B cell (primary cell): Measurements from ENCODE around the gene C19orf47. TPM values are rescaled to one million over a fixed set of nuclear protein-coding genes. Genes with fewer than 3 reads are reported as not detected.

ENCODE experiments used
- ATAC-seq: fragments of 200-7000 bp; cut with Tn5 transposase; one replicate; pipeline ENCODE4 v1.10.0; 2021; ENCODE audit warnings: low read depth, mild to moderate bottlenecking, moderate number of reproducible peaks, moderate library complexity
- CTCF ChIA-PET: fragments of 350-600 bp; sonication (Branson Sonifier 250); formaldehyde crosslinking; loops from one replicate; lab custom pipeline; 2021; ENCODE audit warnings: antibody characterized with exemption, inconsistent platforms; lab: Charles Lee
- POLR2A ChIA-PET: fragments of 350-600 bp; sonication (Branson Sonifier 250); formaldehyde crosslinking; loops from one replicate; lab custom pipeline; 2021; ENCODE audit warnings: antibody characterized with exemption; lab: Charles Lee
- DNase-seq: peaks from one replicate; pipeline ENCODE4 v3.0.0; 2013
- H2AFZ ChIP-seq: 2 replicates; pipeline ENCODE4 v1.6.1; 2012; ENCODE audit warnings: mild to moderate bottlenecking, low read depth, low read length; ENCODE audit not compliant: insufficient read depth, poor library complexity, severe bottlenecking
- H3K27ac ChIP-seq, 2 donors: 1 replicate in 1 of 2; 2 replicates in 1 of 2; pipeline ENCODE4 v1.5.1; 2012 to 2013; ENCODE audit warnings: low read length in 2 of 2, mild to moderate bottlenecking in 2 of 2, moderate library complexity in 1 of 2
- H3K27me3 ChIP-seq, 4 experiments: fragments of 200-600 bp in 1 of 4; sonication (generic) in 1 of 4; replicated peaks in 1 of 4; 1 replicate in 2 of 4; 2 replicates in 2 of 4; pipeline versions ENCODE4 v1.6.1 to v1.7.0; 2013 to 2016; ENCODE audit warnings: low read length in 3 of 4, mild to moderate bottlenecking in 2 of 4, mixed read lengths in 1 of 4, moderate library complexity in 1 of 4; ENCODE audit not compliant: insufficient read depth in 4 of 4, control insufficient read depth in 3 of 4; ENCODE audit errors: control extremely low read depth in 1 of 4
- H3K36me3 ChIP-seq, 2 experiments: replicated peaks in 1 of 2; 1 replicate in 1 of 2; 2 replicates in 1 of 2; pipeline versions ENCODE4 v1.6.1 to v1.7.1; 2013; ENCODE audit warnings: low read length in 1 of 2; ENCODE audit not compliant: insufficient read depth in 2 of 2, control insufficient read depth in 1 of 2; ENCODE audit errors: control extremely low read depth in 1 of 2, extremely low read depth in 1 of 2
- H3K4me1 ChIP-seq, 2 donors: fragments of 200-600 bp in 1 of 2; sonication (generic) in 1 of 2; 1 replicate in 1 of 2; 2 replicates in 1 of 2; pipeline versions ENCODE4 v1.5.1 to v1.6.1; 2013 to 2017; ENCODE audit warnings: low read length in 2 of 2; ENCODE audit not compliant: control insufficient read depth in 2 of 2, insufficient read depth in 2 of 2
- H3K4me2 ChIP-seq: replicated peaks from 2 replicates; pipeline ENCODE3; 2012; ENCODE audit warnings: mild to moderate bottlenecking, low read depth, low read length; ENCODE audit not compliant: poor library complexity, severe bottlenecking
- H3K4me3 ChIP-seq, 5 experiments: fragments of 200-600 bp in 1 of 5; sonication (generic) in 1 of 5; 1 replicate in 3 of 5; 2 replicates in 2 of 5; pipeline versions ENCODE4 v1.5.1 to v1.7.0; 2011 to 2016; ENCODE audit warnings: low read length in 4 of 5, mild to moderate bottlenecking in 4 of 5, low read depth in 2 of 5, control low read depth in 1 of 5, moderate library complexity in 1 of 5; ENCODE audit not compliant: insufficient read depth in 1 of 5; ENCODE audit errors: control extremely low read depth in 1 of 5, extremely low read depth in 1 of 5
- H3K79me2 ChIP-seq: fragments of 200-600 bp; sonication (generic); one replicate; pipeline ENCODE4 v1.6.0; 2016; ENCODE audit warnings: low read length; ENCODE audit not compliant: control insufficient read depth, insufficient read depth
- H3K9ac ChIP-seq: fragments of 200-600 bp; sonication (generic); 2 replicates; pipeline ENCODE4 v1.6.1; 2017; ENCODE audit warnings: mild to moderate bottlenecking, low read length, moderate library complexity
- H3K9me3 ChIP-seq, 3 donors: one replicate each; pipeline versions ENCODE4 v1.6.1 to v1.7.1; 2013; ENCODE audit warnings: low read length in 2 of 3; ENCODE audit not compliant: control insufficient read depth in 2 of 3, insufficient read depth in 1 of 3; ENCODE audit errors: control extremely low read depth in 1 of 3
- H4K20me1 ChIP-seq: 2 replicates; pipeline ENCODE4 v1.6.0; 2012; ENCODE audit warnings: mild to moderate bottlenecking, low read length; ENCODE audit not compliant: insufficient read depth, control insufficient read depth, poor library complexity, severe bottlenecking
- H3K27ac Mint-ChIP-seq: one replicate; pipeline ENCODE4 v1.8.0; 2021; ENCODE audit warnings: mixed read lengths
- H3K27me3 Mint-ChIP-seq: one replicate; pipeline ENCODE4 v1.8.0; 2021; ENCODE audit warnings: mixed read lengths
- H3K4me1 Mint-ChIP-seq: one replicate; pipeline ENCODE4 v1.8.0; 2021; ENCODE audit warnings: mixed read lengths
- H3K4me3 Mint-ChIP-seq: one replicate; pipeline ENCODE4 v1.8.0; 2021; ENCODE audit warnings: mixed read lengths
- H3K9me3 Mint-ChIP-seq: one replicate; pipeline ENCODE4 v1.8.0; 2022; ENCODE audit warnings: mixed read lengths; ENCODE audit not compliant: insufficient read depth
- EZH2 ChIP-seq: IDR thresholded peaks from 2 replicates; pipeline ENCODE4 v1.6.1; 2012; ENCODE audit warnings: borderline replicate concordance, low read depth, mild to moderate bottlenecking, moderate library complexity, low read length; ENCODE audit not compliant: insufficient read depth, poor library complexity, severe bottlenecking
- WGBS: methylation state at CpG from one replicate; pipeline ENCODE4 v1.1.5; 2013; ENCODE audit warnings: missing lambda C conversion rate; ENCODE audit not compliant: insufficient coverage; 5-methylcytosine and 5-hydroxymethylcytosine counted together
- intact Hi-C: fragments of 100-400 bp; cut with micrococcal nuclease; formaldehyde crosslinking; loops from one replicate; pipeline ENCODE4 v1.10.0; 2022
- polyA plus RNA-seq: library from polyadenylated mRNA; depleted of rRNA; stranded (reverse); fragments of >200 nt; gene quantifications from 2 replicates; pipeline ENCODE4 v1.2.3, GENCODE V29; 2012
- total RNA-seq, 2 donors: library from RNA; stranded (reverse); fragments of 120-200 nt in 1 of 2; gene quantifications; 1 replicate in 1 of 2; 2 replicates in 1 of 2; pipeline versions ENCODE4 v1.2.3 to v1.2.4, GENCODE V29; 2013 to 2022
- TF ChIP-seq, protein P1 (sequence below): fragments of 200-600 bp; IDR thresholded peaks from one replicate; pipeline ENCODE4 v1.8.0; 2022; ENCODE audit warnings: antibody characterized with exemption, mild to moderate bottlenecking

C19orf47 gene
- total and polyA plus RNA-seq, 2 donors (not counting 1 experiment from before 2014, with no cell fraction given): 12.7 to 16.7 TPM

- H3K27me3 Mint-ChIP-seq: no peaks in the 10 kb centered on the region
Observed at GRCh38 chr19:40326201-40326600, 22.0 kb downstream of the C19orf47 start.

DNA sequence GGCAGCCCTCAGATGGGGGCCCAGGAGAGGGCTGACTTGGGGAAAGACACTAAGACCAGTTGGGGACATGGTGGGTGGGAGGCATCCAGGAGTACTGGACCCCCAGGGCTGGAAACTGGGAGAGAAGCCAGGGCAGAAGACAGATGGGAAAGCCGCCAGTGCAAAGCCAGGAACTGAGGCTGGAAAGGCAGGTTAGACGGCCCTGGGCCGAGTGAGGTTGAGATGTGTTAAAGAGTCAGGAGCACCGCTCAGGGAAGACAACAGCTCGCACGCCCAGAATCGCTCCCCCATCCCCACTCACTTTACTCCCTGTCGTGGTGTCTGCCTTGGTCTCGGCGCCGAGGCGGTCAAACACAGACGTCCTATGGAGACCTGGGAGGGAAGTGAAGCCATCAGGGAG is 24.5 kb downstream of the C19orf47 start:
- Histone ChIP-seq H3K4me1 (no peaks in the 10 kb centered on the region), H3K27ac (no peak overlapping the region), H3K79me2 (no peaks in the 10 kb centered on the region), H3K4me2 (no peak overlapping the region), H3K9ac (no peak overlapping the region), H3K36me3 (peaks cover 0 to 63% of the 10 kb centered on the region in 2 experiments), H4K20me1 (no peaks in the 10 kb centered on the region), H3K9me3 (no peaks in the 10 kb centered on the region), H3K4me3 (no peak overlapping the region), H2AFZ (no peak overlapping the region), H3K27me3 (no peaks in the 10 kb centered on the region)
- intact Hi-C loops: no loop called here
- no peak overlapping the region for H3K27ac Mint-ChIP-seq
- no peak overlapping the region for H3K4me3 Mint-ChIP-seq
- 86% methylated on average over 1 of the region's 13 CpGs for WGBS
- no peaks in the 10 kb centered on the region for H3K9me3 Mint-ChIP-seq
- POLR2A ChIA-PET: no interaction called here
- DNase-seq (no peak), ATAC-seq (no peak)
- no peaks in the 10 kb centered on the region for H3K4me1 Mint-ChIP-seq
- CTCF ChIA-PET: no interaction called here
- no peak for TF ChIP-seq EZH2
- TF ChIP-seq, protein P1, sequence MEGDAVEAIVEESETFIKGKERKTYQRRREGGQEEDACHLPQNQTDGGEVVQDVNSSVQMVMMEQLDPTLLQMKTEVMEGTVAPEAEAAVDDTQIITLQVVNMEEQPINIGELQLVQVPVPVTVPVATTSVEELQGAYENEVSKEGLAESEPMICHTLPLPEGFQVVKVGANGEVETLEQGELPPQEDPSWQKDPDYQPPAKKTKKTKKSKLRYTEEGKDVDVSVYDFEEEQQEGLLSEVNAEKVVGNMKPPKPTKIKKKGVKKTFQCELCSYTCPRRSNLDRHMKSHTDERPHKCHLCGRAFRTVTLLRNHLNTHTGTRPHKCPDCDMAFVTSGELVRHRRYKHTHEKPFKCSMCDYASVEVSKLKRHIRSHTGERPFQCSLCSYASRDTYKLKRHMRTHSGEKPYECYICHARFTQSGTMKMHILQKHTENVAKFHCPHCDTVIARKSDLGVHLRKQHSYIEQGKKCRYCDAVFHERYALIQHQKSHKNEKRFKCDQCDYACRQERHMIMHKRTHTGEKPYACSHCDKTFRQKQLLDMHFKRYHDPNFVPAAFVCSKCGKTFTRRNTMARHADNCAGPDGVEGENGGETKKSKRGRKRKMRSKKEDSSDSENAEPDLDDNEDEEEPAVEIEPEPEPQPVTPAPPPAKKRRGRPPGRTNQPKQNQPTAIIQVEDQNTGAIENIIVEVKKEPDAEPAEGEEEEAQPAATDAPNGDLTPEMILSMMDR: no peak
- no peaks in the 10 kb centered on the region for H3K27me3 Mint-ChIP-seq

More at GRCh38 chr19:40326201-40326600, 22.0 kb downstream of the C19orf47 start:
- H3K36me3 ChIP-seq: peaks cover 0 to 69% of the 10 kb centered on the region in 2 experiments
- H3K9me3 Mint-ChIP-seq: no peaks in the 10 kb centered on the region
- H3K4me1 ChIP-seq: no peaks in the 10 kb centered on the region
- ATAC-seq (no peak), DNase-seq (no peak)
- no peak overlapping the region for H3K4me2 ChIP-seq
- ChIA-PET POLR2A (no interaction called here), CTCF (no interaction called here)
- intact Hi-C loops: no loop called here
- no peaks in the 10 kb centered on the region for H3K27me3 ChIP-seq
- no peak overlapping the region for H3K27ac ChIP-seq
- no peaks in the 10 kb centered on the region for H3K9me3 ChIP-seq
- no peaks in the 10 kb centered on the region for H3K79me2 ChIP-seq
- H3K9ac ChIP-seq: no peak overlapping the region
- no peak overlapping the region for H3K4me3 ChIP-seq
- no peaks in the 10 kb centered on the region for H3K4me1 Mint-ChIP-seq
- no peak overlapping the region for H3K27ac Mint-ChIP-seq
- no peaks in the 10 kb centered on the region for H4K20me1 ChIP-seq
- 96% methylated on average over 14 of the region's 14 CpGs for WGBS
- no peak for TF ChIP-seq EZH2
- TF ChIP-seq, protein P1: no peak
- H2AFZ ChIP-seq: no peak overlapping the region
- H3K4me3 Mint-ChIP-seq: no peak overlapping the region
